ENCODE data around the gene EPDR1. TPM values are rescaled to one million over a fixed set of nuclear protein-coding genes. Genes with fewer than 3 reads are reported as not detected.
A peak's percentile ranks its signal among the peaks of the same experiment; 100 is the strongest.

Gene EPDR1
- total RNA-seq, 1 donor from 2014 or later, result 39.3 TPM

DNA sequence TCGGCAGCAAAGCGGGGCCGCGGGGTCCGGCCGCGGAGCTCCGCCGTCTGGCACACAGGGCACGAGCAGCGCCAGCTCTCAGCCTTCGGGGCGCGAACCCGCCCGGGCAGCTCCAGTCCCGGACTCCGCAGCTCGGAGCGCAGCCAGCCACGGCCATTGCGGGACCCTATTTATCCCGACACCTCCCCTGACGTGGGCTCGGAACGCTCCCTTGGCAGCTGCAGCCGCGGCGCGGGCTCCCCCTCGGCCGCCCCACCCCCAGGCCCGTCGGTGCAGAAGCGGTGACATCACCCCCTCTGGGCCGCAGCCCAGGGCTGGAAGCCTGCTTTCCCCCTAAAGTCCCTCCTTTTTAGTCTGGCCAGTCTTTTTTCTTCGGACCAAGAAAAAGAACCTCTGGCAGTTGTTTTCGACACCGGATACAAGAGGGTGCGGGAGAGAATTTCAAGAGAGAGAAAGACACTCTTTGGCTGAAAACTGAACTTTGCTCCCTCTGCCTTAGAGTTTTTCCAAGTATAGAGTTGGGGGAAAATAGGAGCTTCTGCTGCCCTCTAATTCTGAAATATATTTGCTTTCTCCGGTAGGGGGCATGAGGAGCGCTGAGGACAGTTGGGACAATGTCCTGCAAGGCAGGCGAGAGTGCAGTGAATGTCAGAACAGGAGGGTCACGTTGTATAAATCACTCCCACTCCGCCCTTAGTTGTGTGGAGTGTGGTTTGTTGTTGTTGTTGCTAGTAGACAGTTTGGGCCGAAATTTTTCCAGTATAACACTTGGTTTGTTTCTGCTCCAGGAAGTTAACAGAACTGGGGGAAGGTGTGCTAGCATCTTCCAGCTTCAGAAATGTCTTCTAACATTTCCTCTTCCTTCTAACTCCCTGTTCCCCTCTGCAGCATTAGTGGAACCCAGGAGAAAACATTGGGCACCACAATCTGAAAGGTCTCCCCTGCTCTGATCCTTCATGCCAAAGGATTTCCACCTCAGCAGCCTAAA is 3.5 kb upstream of the EPDR1 start, which contains the start of gene SFRP4:
Gene SFRP4 (minus strand): TSS at position 145 of the 988 bp plus-strand sequence. CDS start 280 bp downstream, outside the sequence.
- TF ChIP-seq, protein P1, sequence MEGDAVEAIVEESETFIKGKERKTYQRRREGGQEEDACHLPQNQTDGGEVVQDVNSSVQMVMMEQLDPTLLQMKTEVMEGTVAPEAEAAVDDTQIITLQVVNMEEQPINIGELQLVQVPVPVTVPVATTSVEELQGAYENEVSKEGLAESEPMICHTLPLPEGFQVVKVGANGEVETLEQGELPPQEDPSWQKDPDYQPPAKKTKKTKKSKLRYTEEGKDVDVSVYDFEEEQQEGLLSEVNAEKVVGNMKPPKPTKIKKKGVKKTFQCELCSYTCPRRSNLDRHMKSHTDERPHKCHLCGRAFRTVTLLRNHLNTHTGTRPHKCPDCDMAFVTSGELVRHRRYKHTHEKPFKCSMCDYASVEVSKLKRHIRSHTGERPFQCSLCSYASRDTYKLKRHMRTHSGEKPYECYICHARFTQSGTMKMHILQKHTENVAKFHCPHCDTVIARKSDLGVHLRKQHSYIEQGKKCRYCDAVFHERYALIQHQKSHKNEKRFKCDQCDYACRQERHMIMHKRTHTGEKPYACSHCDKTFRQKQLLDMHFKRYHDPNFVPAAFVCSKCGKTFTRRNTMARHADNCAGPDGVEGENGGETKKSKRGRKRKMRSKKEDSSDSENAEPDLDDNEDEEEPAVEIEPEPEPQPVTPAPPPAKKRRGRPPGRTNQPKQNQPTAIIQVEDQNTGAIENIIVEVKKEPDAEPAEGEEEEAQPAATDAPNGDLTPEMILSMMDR (conservative IDR thresholded peaks at IDR 0.05; ENCODE audit: low read depth, low read length), result peak; percentile 80
- no peak for DNase-seq (ENCODE audit: low read depth)
- peak within 1 kb of the TSS; percentile 63 for H3K4me3 ChIP-seq (ENCODE audit: low read depth, low read length)

DNA sequence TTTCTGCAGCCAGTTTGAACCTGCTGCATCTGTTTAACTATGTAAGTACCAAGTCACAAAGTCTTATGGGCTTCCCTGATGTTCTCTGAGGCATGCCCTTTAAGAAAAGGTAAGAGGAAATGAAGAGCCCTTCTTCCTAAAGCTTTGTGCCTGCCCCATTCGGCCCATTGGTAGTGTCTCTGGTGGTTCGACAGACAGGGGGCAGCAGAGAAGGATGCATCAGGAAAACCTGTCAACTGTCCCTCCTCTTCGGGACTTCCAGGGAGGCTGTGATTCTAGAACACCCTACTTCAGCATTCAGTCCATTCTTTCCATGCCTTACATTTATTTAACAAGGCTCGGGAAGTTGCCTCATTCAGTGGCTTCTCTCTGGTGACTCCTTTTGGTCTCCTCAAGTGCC is 1.9 kb upstream of the EPDR1 start:
- DNase-seq (ENCODE audit: low read depth), result no peak
- TF ChIP-seq, protein P1 (conservative IDR thresholded peaks at IDR 0.05; ENCODE audit: low read depth, low read length), result peak; percentile 36
- no peak overlapping the region for H3K4me3 ChIP-seq (ENCODE audit: low read depth, low read length)

DNA sequence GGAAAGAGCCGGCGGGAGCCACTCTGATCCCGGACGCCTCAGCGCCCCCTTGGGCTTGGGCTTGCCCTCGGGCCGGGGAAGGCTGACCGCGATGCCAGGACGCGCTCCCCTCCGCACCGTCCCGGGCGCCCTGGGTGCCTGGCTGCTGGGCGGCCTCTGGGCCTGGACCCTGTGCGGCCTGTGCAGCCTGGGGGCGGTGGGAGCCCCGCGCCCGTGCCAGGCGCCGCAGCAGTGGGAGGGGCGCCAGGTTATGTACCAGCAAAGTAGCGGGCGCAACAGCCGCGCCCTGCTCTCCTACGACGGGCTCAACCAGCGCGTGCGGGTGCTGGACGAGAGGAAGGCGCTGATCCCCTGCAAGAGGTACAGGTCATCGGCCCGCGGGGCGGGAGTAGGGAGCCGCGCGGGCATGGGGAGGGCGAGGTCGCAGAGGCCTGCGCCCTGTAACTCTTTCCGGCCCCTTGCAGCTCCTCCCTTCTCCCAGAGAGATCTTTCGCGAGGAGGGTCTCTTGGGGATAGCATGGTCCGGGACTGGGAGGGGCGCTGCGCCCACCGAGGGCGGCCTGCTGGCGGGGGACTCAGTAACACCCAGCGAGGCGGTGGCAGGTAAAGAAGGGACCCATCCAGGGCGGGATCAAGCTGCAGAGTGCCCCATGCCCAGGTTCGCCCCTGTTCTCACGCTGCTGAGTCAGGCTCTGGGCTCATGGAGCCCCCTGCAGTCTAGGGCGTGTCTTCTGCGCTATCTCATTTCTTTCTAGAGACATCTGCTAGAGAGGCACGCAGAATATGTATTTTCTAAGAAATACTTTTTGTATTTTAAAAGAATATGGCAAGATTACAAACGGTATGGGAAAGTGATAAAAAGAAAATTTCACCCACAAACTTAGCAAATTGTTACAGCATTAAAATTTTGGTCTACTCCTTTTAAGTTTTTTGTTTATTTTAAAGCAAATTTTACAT is 687 bp downstream of the EPDR1 start:
- no peak for DNase-seq (ENCODE audit: low read depth)
- TF ChIP-seq, protein P1 (conservative IDR thresholded peaks at IDR 0.05; ENCODE audit: low read depth, low read length), result peak; percentile 24
- peak overlapping the region; percentile 84 for H3K4me3 ChIP-seq (ENCODE audit: low read depth, low read length)

DNA sequence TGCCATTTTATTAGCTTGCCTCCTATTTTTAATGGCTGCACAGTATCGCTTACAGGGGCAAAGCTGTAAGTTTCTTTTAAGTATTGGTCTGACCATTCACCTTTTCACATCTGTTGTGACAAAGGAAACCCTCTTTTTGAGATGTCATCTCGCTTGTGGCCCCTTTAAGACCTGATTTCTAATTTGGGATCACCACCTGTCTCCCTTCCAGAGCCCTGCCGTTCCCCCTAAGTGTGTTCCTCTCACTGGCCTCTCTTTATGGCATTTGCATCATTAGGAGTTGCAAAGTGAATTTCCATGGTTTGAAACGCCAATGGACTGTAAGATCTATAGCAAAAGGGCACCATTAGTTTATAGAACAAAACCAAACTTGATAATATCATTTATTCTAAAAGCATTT is 1.4 kb downstream of the EPDR1 start:
- peak overlapping the region; percentile 84 for H3K4me3 ChIP-seq (ENCODE audit: low read depth, low read length)
- TF ChIP-seq, protein P1 (conservative IDR thresholded peaks at IDR 0.05; ENCODE audit: low read depth, low read length), result no peak
- DNase-seq (ENCODE audit: low read depth), result no peak

DNA sequence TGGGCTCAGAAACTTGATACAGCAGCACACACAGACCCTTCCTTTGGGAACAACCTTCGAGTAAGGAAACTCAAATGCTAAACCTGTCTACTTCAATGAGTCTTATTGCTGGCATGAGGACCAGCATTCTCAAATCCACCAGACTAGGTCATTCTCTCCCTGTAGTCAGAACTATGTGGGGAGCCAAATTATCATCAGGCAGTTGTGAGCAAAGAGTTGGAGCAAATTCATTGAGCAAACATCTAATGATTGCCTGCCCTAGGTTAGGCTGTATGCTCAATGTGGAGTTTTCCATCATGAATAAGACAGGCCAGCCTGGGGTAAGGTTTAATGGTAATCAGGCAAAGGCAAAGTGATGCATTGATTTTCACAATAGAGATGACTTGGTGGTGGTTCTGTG is 3.6 kb downstream of the EPDR1 start:
- no peak overlapping the region for H3K4me3 ChIP-seq (ENCODE audit: low read depth, low read length)
- TF ChIP-seq, protein P1 (conservative IDR thresholded peaks at IDR 0.05; ENCODE audit: low read depth, low read length), result no peak
- no peak for DNase-seq (ENCODE audit: low read depth)

DNA sequence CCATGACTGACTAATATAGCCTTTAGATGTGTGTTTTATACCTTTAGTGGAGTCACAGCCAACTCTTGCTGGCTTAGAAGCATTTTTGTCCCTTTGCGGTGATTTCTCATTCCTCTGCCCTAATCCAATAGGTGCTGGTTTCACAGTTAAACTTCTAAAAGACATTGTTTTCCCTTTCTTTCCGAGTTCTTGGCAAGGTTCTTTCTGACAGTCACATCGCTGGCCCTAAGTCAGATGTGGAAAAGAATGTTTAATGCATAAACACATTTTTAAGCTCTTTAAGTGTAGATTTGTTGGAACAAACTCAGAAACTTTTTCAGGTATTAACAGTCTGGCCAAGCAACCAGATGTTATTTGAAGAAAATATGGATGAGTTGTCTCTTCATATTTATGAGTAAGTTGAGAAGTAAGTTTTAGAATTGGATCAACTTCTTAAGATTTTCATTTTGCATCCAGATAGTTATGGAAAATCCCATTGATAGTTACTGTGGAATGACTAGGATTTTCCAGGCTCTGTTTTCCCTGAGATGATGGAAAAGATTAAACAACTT is 4.1 kb downstream of the EPDR1 start:
- DNase-seq (ENCODE audit: low read depth), result no peak
- no peak overlapping the region for H3K4me3 ChIP-seq (ENCODE audit: low read depth, low read length)
- TF ChIP-seq, protein P1 (conservative IDR thresholded peaks at IDR 0.05; ENCODE audit: low read depth, low read length), result no peak
